Stomach (tissue), 9 donors: ENCODE measurements around the gene CERK. TPM values are rescaled to one million over a fixed set of nuclear protein-coding genes. Genes with fewer than 3 reads are reported as not detected.

ENCODE experiments used
- DNase-seq, 2 donors: peaks; one replicate each; pipeline versions ENCODE4 v3.0.0 to v3.0.0-alpha.2; 2013 to 2019
- H3K27ac ChIP-seq, 5 donors: fragments of 200-600 bp in 4 of 5; sonication (generic) in 4 of 5; one replicate each; pipeline ENCODE4 v1.5.1; 2013 to 2019; ENCODE audit warnings: mild to moderate bottlenecking in 1 of 5, moderate library complexity in 1 of 5
- H3K27me3 ChIP-seq, 3 donors: fragments of 200-600 bp; sonication (generic); one replicate each; pipeline ENCODE4 v1.5.1; 2017 to 2019; ENCODE audit warnings: mixed run types in 1 of 3
- H3K36me3 ChIP-seq, 4 donors: fragments of 200-600 bp; sonication (generic); 1 replicate in 3 of 4; 2 replicates in 1 of 4; pipeline ENCODE4 v1.5.1; 2016 to 2019
- H3K4me1 ChIP-seq, 4 donors: fragments of 200-600 bp; sonication (generic); one replicate each; pipeline ENCODE4 v1.5.1; 2016 to 2019
- H3K4me3 ChIP-seq, 4 donors: fragments of 200-600 bp; sonication (generic) in 3 of 4; one replicate each; pipeline ENCODE4 v1.5.1; 2016 to 2019; ENCODE audit warnings: mild to moderate bottlenecking in 1 of 4
- H3K9me3 ChIP-seq, 4 donors: fragments of 200-600 bp; sonication (generic); one replicate each; pipeline ENCODE4 v1.5.1; 2016 to 2019
- EP300 ChIP-seq: sonication (generic); formaldehyde crosslinking; IDR thresholded peaks from one replicate; pipeline ENCODE4 v1.6.1; 2017; ENCODE audit warnings: antibody characterized with exemption
- POLR2A ChIP-seq, 4 donors: fragments of 450-650 bp; IDR thresholded peaks; one replicate each; pipeline ENCODE4 v1.6.1; 2016; ENCODE audit warnings: antibody characterized with exemption in 4 of 4, control low read depth in 2 of 4, mild to moderate bottlenecking in 1 of 4, moderate library complexity in 1 of 4
- POLR2AphosphoS5 ChIP-seq, 3 donors: sonication (generic); formaldehyde crosslinking; IDR thresholded peaks; one replicate each; pipeline ENCODE4 v1.6.1; 2016; ENCODE audit warnings: antibody characterized with exemption in 3 of 3
- WGBS, 5 donors: extraction: QIAGEN DNeasy Blood & Tissue Kit in 3 of 5; methylation state at CpG; one replicate each; pipeline versions ENCODE4 v1.1.5 to v1.1.7; 2013 to 2018; 5-methylcytosine and 5-hydroxymethylcytosine counted together
- intact Hi-C: fragments of 100-400 bp; cut with DNase I; formaldehyde crosslinking; loops from one replicate; pipeline ENCODE4 v1.15.1; 2023; ENCODE audit warnings: low total_unique reads
- polyA plus RNA-seq, 3 donors: library from polyadenylated mRNA; stranded (reverse); fragments of 200-250 nt; gene quantifications; one replicate each; pipeline ENCODE4 v1.2.3, GENCODE V29; 2013
- total RNA-seq, 5 donors: library from RNA; depleted of rRNA; stranded (reverse); fragments of >200 nt; gene quantifications; one replicate each; pipeline versions ENCODE4 v1.1.0 to v1.2.3, GENCODE V29; 2014 to 2016
- TF ChIP-seq, protein P1 (sequence below), 7 experiments: fragments of 450-650 bp in 4 of 7; fragments of 200-600 bp in 3 of 7; sonication (generic) in 3 of 7; IDR thresholded peaks; one replicate each; pipeline ENCODE4 v1.5.1; 2016 to 2019; ENCODE audit warnings: antibody characterized with exemption in 7 of 7, control low read depth in 2 of 7, mild to moderate bottlenecking in 1 of 7
- donor health status: healthy with polysubstance abuse.
- donor health status: Bipolar disorder and iron deficiency.
- donor health status: healthy.

CERK gene
- total and polyA plus RNA-seq, 8 donors: 12.5 to 59.4 (median 31.5) TPM

DNA sequence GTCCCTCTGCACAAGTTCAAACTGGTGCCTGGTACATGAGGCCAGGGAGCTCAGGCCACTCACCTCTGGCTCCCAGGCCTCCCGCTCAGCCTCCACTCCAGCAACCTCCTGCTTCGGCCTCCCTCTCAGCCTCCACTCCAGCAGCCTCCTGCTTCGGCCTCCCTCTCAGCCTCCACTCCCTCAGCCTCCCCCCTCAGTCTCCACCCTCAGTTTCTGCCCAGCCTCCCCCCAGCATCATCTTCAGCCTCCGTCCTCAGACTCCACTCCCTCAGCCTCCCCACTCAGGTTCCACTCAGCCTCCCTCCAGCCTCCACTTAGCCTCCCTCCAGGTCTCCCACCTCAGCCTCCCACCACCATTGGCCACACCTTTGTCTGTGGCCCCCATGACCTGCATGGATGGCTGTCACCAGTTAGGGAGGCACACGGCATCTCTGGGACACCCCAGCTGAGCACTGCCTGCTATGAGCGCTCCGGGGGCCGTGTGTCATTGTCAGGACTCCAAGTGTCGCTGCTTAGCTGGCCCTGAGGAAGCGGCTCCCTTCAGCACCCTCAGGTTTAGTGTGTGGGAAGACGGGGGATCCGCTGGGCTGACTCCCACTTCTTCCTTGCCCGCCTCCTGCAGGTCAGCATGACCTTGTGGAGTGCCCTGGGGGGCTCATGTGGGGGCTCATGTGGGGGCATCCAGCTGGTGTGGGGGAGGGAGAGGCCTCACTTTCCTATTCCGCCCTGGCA is 78.8 kb downstream of the CERK start:
- Histone ChIP-seq H3K36me3 (peaks cover 11 to 66% (median 45%) of the 10 kb centered on the region in 4 donors), H3K4me1 (peaks cover 13 to 22% (median 20%) of the 10 kb centered on the region in 4 donors), H3K4me3 (no peak overlapping the region), H3K27me3 (no peaks in the 10 kb centered on the region), H3K9me3 (no peaks in the 10 kb centered on the region), H3K27ac (no peak overlapping the region)
- TF ChIP-seq POLR2A (IDR thresholded peaks at IDR 0.05): no peak
- TF ChIP-seq, protein P1, sequence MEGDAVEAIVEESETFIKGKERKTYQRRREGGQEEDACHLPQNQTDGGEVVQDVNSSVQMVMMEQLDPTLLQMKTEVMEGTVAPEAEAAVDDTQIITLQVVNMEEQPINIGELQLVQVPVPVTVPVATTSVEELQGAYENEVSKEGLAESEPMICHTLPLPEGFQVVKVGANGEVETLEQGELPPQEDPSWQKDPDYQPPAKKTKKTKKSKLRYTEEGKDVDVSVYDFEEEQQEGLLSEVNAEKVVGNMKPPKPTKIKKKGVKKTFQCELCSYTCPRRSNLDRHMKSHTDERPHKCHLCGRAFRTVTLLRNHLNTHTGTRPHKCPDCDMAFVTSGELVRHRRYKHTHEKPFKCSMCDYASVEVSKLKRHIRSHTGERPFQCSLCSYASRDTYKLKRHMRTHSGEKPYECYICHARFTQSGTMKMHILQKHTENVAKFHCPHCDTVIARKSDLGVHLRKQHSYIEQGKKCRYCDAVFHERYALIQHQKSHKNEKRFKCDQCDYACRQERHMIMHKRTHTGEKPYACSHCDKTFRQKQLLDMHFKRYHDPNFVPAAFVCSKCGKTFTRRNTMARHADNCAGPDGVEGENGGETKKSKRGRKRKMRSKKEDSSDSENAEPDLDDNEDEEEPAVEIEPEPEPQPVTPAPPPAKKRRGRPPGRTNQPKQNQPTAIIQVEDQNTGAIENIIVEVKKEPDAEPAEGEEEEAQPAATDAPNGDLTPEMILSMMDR (IDR thresholded peaks at IDR 0.05): no peak
- no peak for TF ChIP-seq EP300
- no peak for TF ChIP-seq POLR2AphosphoS5 (IDR thresholded peaks at IDR 0.05)
- WGBS, 5 donors: 95 to 98% (median 96%) methylated on average over 10 to 14 of the region's 14 CpGs
- intact Hi-C loops: no loop called here
- no peak for DNase-seq

DNA sequence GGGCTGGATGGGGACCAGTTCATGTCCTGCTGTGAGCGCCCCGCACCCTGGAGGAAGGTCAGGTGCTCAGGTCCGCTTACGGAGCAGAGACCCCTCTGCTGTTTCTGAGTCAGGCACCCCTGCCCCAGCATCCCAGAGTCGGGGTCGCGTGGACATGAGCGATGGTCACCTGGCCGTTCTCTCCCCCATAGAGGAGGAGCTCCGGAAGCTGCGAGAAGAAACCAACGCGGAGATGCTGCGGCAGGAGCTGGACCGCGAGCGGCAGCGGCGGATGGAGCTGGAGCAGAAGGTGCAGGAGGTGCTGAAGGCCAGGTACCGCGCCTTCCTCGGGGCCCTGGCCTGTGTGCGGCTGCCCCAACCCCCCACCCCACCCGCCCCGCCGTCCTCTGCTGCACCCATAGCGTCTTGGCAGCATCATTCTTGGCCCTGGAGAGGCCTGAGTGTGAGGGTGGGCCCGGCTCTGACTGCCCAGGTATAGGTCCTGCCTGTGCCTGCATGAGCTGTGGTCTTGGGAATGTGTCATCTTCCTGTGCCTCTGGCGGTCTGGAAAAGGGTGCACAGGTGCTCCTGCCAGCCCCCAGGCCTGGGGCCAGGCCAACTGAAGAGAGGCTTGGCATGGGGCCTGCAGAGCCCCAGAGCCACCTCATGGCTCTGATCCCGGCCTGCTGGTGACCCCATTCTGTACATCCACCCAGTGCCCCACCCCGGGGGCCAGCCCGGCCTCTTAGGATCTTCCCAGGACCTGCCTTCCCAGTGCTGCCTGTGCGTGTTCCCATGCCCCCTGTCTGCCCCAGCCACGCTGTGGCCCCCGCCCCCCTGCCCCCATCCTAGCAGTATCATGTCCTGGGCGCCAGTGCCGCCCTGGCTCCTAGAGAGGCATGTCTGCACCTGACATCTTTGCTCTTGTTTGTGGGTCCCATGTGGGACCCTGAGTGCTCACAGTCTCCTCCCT is 79.8 kb downstream of the CERK start:
- 87 to 96% (median 90%) methylated on average over 34 to 37 of the region's 37 CpGs for WGBS, 5 donors
- Histone ChIP-seq H3K4me3 (no peak overlapping the region), H3K27ac (no peak overlapping the region), H3K9me3 (no peaks in the 10 kb centered on the region), H3K36me3 (peaks cover 2 to 56% (median 35%) of the 10 kb centered on the region in 4 donors), H3K4me1 (peaks cover 18 to 31% (median 28%) of the 10 kb centered on the region in 4 donors), H3K27me3 (no peaks in the 10 kb centered on the region)
- TF ChIP-seq POLR2AphosphoS5 (IDR thresholded peaks at IDR 0.05) (no peak), EP300 (no peak), POLR2A (IDR thresholded peaks at IDR 0.05) (no peak)
- TF ChIP-seq, protein P1 (IDR thresholded peaks at IDR 0.05): no peak
- intact Hi-C loops: no loop called here
- no peak for DNase-seq

DNA sequence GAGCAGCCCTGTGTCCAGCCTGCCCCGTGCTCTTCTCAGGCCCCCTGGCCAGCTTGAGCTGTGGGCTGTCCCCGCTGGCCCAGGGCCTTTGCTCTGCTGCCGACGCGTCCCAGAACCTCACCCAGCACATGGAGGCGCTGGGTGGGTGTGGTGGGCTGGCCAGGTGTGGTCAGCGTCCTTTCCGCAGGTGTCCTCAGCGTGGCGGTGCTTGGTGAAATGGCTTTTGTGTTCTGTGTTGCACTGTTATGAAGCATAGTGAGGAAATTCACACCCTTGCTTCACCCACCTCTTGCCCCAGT is 80.4 kb downstream of the CERK start:
- H3K27ac ChIP-seq: no peak overlapping the region
- intact Hi-C loops: no loop called here

More for the DNA sequence above, 80.4 kb downstream of the CERK start:
- Histone ChIP-seq H3K36me3 (peaks cover 0 to 50% (median 28%) of the 10 kb centered on the region in 4 donors), H3K4me1 (peaks cover 25 to 38% (median 35%) of the 10 kb centered on the region in 4 donors), H3K27me3 (no peaks in the 10 kb centered on the region), H3K4me3 (no peak overlapping the region), H3K9me3 (no peaks in the 10 kb centered on the region)
- no peak for TF ChIP-seq POLR2AphosphoS5 (IDR thresholded peaks at IDR 0.05)
- TF ChIP-seq EP300: no peak
- TF ChIP-seq POLR2A (IDR thresholded peaks at IDR 0.05): no peak
- TF ChIP-seq, protein P1 (IDR thresholded peaks at IDR 0.05): no peak
- WGBS, 5 donors: 90 to 95% (median 93%) methylated on average over 2 to 10 of the region's 10 CpGs
- DNase-seq: no peak
